ENCODE measurements around the gene CELA3A. TPM values are rescaled to one million over a fixed set of nuclear protein-coding genes. Genes with fewer than 3 reads are reported as not detected.
A peak's percentile ranks its signal among the peaks of the same experiment; 100 is the strongest.

CELA3A gene
- total RNA-seq, result not detected in 2 replicates

- no peak within 1 kb of the TSS for H3K4me3 ChIP-seq (ENCODE audit: low read depth, low read length)
- no peaks in the 10 kb centered on the region for H3K36me3 ChIP-seq (ENCODE audit: control insufficient read depth, insufficient read depth, low read length)
- no peak for DNase-seq (ENCODE audit: low read depth)
- TF ChIP-seq CTCF (IDR thresholded peaks at IDR 0.05; ENCODE audit: insufficient read depth, low read length, poor library complexity, severe bottlenecking), result no peak
- H3K27me3 ChIP-seq (ENCODE audit: control insufficient read depth, insufficient read depth, low read length), result no peaks in the 10 kb centered on the region
Observed at GRCh38 chr1:22001409-22001808, at the start of gene CELA3A. Gene CELA3A (plus strand): TSS chr1:22001657. CDS start chr1:22001675, 18 bp downstream.

- no peak overlapping the region for H3K4me3 ChIP-seq (ENCODE audit: low read depth, low read length)
- no peaks in the 10 kb centered on the region for H3K36me3 ChIP-seq (ENCODE audit: control insufficient read depth, insufficient read depth, low read length)
- no peak for DNase-seq (ENCODE audit: low read depth)
- H3K27me3 ChIP-seq (ENCODE audit: control insufficient read depth, insufficient read depth, low read length), result no peaks in the 10 kb centered on the region
- TF ChIP-seq CTCF (IDR thresholded peaks at IDR 0.05; ENCODE audit: insufficient read depth, low read length, poor library complexity, severe bottlenecking), result no peak
Observed at GRCh38 chr1:21952786-21953520, 48.5 kb upstream of the CELA3A start.

GRCh38 chr1:21955058-21955457, 46.4 kb upstream of the CELA3A start:
- no peak overlapping the region for H3K4me3 ChIP-seq (ENCODE audit: low read depth, low read length)

GRCh38 chr1:21955501-21956281, 45.8 kb upstream of the CELA3A start:
- Histone ChIP-seq H3K27me3 (ENCODE audit: control insufficient read depth, insufficient read depth, low read length) (no peaks in the 10 kb centered on the region), H3K4me3 (ENCODE audit: low read depth, low read length) (no peak overlapping the region), H3K36me3 (ENCODE audit: control insufficient read depth, insufficient read depth, low read length) (no peaks in the 10 kb centered on the region)
- TF ChIP-seq CTCF (IDR thresholded peaks at IDR 0.05; ENCODE audit: insufficient read depth, low read length, poor library complexity, severe bottlenecking), result no peak
- DNase-seq (ENCODE audit: low read depth), result no peak

More at GRCh38 chr1:21955058-21955457, 46.4 kb upstream of the CELA3A start:
- Histone ChIP-seq H3K36me3 (ENCODE audit: control insufficient read depth, insufficient read depth, low read length) (no peaks in the 10 kb centered on the region), H3K27me3 (ENCODE audit: control insufficient read depth, insufficient read depth, low read length) (no peaks in the 10 kb centered on the region)
- no peak for TF ChIP-seq CTCF (IDR thresholded peaks at IDR 0.05; ENCODE audit: insufficient read depth, low read length, poor library complexity, severe bottlenecking)
- DNase-seq (ENCODE audit: low read depth), result no peak

- Histone ChIP-seq H3K36me3 (ENCODE audit: control insufficient read depth, insufficient read depth, low read length) (no peaks in the 10 kb centered on the region), H3K27me3 (ENCODE audit: control insufficient read depth, insufficient read depth, low read length) (no peaks in the 10 kb centered on the region), H3K4me3 (ENCODE audit: low read depth, low read length) (no peak overlapping the region)
- DNase-seq (ENCODE audit: low read depth), result peak; percentile 78
- TF ChIP-seq CTCF (IDR thresholded peaks at IDR 0.05; ENCODE audit: insufficient read depth, low read length, poor library complexity, severe bottlenecking), result no peak
Observed at GRCh38 chr1:21956720-21957552, 44.5 kb upstream of the CELA3A start.

Measured in kidney epithelial cell (primary cell).